Mesothelial cell of epicardium (in vitro differentiated cells): ENCODE measurements around the gene PTPRG. TPM values are rescaled to one million over a fixed set of nuclear protein-coding genes. Genes with fewer than 3 reads are reported as not detected.

ENCODE experiments used
- DNase-seq, 2 experiments: peaks; one replicate each; pipeline ENCODE4 v3.0.0; 2021; ENCODE audit warnings: low spot score in 2 of 2; ENCODE audit not compliant: unreplicated experiment in 2 of 2
- H3K27ac Mint-ChIP-seq: 2 replicates; pipeline ENCODE4 v1.8.0; 2021; ENCODE audit warnings: mixed read lengths
- H3K27me3 Mint-ChIP-seq: 2 replicates; pipeline ENCODE4 v1.8.0; 2021; ENCODE audit warnings: low read depth, mixed read lengths
- H3K36me3 Mint-ChIP-seq: 2 replicates; pipeline ENCODE4 v1.8.0; 2021; ENCODE audit warnings: mixed read lengths
- H3K4me1 Mint-ChIP-seq: 2 replicates; pipeline ENCODE4 v1.8.0; 2021; ENCODE audit warnings: mixed read lengths
- H3K4me3 Mint-ChIP-seq: 2 replicates; pipeline ENCODE4 v1.8.0; 2021; ENCODE audit warnings: mild to moderate bottlenecking, moderate library complexity, mixed read lengths
- H3K9me3 Mint-ChIP-seq: 2 replicates; pipeline ENCODE4 v1.8.0; 2021; ENCODE audit warnings: mixed read lengths
- CTCF ChIP-seq: fragments of 200-600 bp; sonication (generic); IDR thresholded peaks from one replicate; pipeline ENCODE4 v1.5.0; 2021; ENCODE audit warnings: antibody characterized with exemption; ENCODE audit not compliant: unreplicated experiment
- total RNA-seq: library from RNA; stranded (reverse); gene quantifications from 3 replicates; pipeline ENCODE4 v1.2.1, GENCODE V29; 2021

PTPRG gene
- total RNA-seq, 1 donor from 2014 or later = 40.4 TPM

- Mint-ChIP-seq H3K9me3 (peaks cover 8% of the 10 kb centered on the region), H3K4me3 (peak overlapping the region; percentile 10), H3K27me3 (no peaks in the 10 kb centered on the region), H3K27ac (peak overlapping the region; percentile 86), H3K4me1 (peaks cover 27% of the 10 kb centered on the region), H3K36me3 (no peaks in the 10 kb centered on the region)
- TF ChIP-seq CTCF = no peak
- DNase-seq = no peak
Measured at GRCh38 chr3:61664105-61664482, 102.7 kb downstream of the PTPRG start.

- TF ChIP-seq CTCF = no peak
- Mint-ChIP-seq H3K27ac (no peak overlapping the region), H3K9me3 (peaks cover 8% of the 10 kb centered on the region), H3K27me3 (no peaks in the 10 kb centered on the region), H3K4me1 (peaks cover 34% of the 10 kb centered on the region), H3K4me3 (no peak overlapping the region), H3K36me3 (no peaks in the 10 kb centered on the region)
- no peak for DNase-seq
Measured at GRCh38 chr3:61665121-61665520, 103.8 kb downstream of the PTPRG start.

- H3K9me3 Mint-ChIP-seq = peaks cover 10% of the 10 kb centered on the region
- no peak overlapping the region for H3K27ac Mint-ChIP-seq
- H3K27me3 Mint-ChIP-seq = no peaks in the 10 kb centered on the region
- TF ChIP-seq CTCF = no peak
- DNase-seq = no peak
- H3K4me3 Mint-ChIP-seq = no peak overlapping the region
- H3K36me3 Mint-ChIP-seq = peaks cover 4% of the 10 kb centered on the region
- H3K4me1 Mint-ChIP-seq = peaks cover 34% of the 10 kb centered on the region
Measured at GRCh38 chr3:61665987-61666386, 104.6 kb downstream of the PTPRG start.

- Mint-ChIP-seq H3K36me3 (peaks cover 4% of the 10 kb centered on the region), H3K4me1 (peaks cover 34% of the 10 kb centered on the region), H3K9me3 (peaks cover 10% of the 10 kb centered on the region), H3K27me3 (no peaks in the 10 kb centered on the region), H3K4me3 (no peak overlapping the region), H3K27ac (no peak overlapping the region)
- no peak for DNase-seq
- no peak for TF ChIP-seq CTCF
Measured at GRCh38 chr3:61666615-61667330, 105.4 kb downstream of the PTPRG start.

GRCh38 chr3:61667383-61667782 is 106.0 kb downstream of the PTPRG start:
- TF ChIP-seq CTCF = no peak
- Mint-ChIP-seq H3K27me3 (no peaks in the 10 kb centered on the region), H3K4me3 (no peak overlapping the region), H3K4me1 (peaks cover 34% of the 10 kb centered on the region), H3K27ac (no peak overlapping the region), H3K9me3 (peaks cover 7% of the 10 kb centered on the region), H3K36me3 (peaks cover 4% of the 10 kb centered on the region)
- no peak for DNase-seq

- no peak overlapping the region for H3K4me3 Mint-ChIP-seq
- no peak for TF ChIP-seq CTCF
- DNase-seq = no peak
Measured at GRCh38 chr3:61667814-61668213, 106.4 kb downstream of the PTPRG start.

More at GRCh38 chr3:61667814-61668213, 106.4 kb downstream of the PTPRG start:
- H3K27me3 Mint-ChIP-seq = no peaks in the 10 kb centered on the region
- no peak overlapping the region for H3K27ac Mint-ChIP-seq
- peaks cover 34% of the 10 kb centered on the region for H3K4me1 Mint-ChIP-seq
- H3K9me3 Mint-ChIP-seq = peaks cover 3% of the 10 kb centered on the region
- peaks cover 4% of the 10 kb centered on the region for H3K36me3 Mint-ChIP-seq
